Bone marrow (tissue), 2 donors: ENCODE measurements around the gene DYSF.

Source experiments
- DNase-seq, 2 donors: peaks; one replicate each; lab custom pipeline; 2025; lab: John Stamatoyannopoulos, UW

Gene DYSF

DNA sequence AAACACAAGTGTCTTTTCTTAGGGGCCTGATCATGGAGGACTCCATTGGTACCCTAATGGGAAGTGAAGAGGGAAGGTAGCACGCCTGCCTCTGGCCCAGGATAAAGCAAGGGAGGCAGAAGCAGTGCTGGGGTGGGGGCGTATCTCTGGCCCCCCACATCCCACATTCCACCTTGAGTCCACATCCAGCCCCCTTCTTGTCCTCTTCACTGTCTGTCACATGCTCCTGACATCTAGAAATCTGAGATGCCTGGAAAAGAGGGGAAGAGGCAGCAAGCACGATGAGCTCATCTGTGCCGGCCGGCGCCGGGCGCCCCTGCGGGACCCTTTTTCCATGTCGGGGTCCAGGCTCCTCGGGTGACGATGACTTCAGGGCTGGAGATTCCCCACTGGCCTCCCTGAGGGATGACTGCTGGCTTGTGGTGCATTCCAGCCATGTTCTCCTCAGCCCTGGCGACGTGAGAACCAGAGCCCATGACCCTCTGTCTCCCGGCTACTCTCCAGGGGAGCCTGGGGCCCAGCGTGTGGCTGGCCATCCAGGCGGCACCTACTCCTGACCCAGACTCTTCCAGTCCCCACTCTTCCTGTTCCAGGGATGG lies 277.5 kb downstream of the DYSF start:
- no peak for DNase-seq

GRCh38 chr2:71734620-71735019 lies 281.3 kb downstream of the DYSF start:
- DNase-seq, result no peak

- DNase-seq, result no peak
These were observed 282.3 kb downstream of the DYSF start for GRCh38 chr2:71735676-71736075.
